Amygdala (tissue), 56 donors: ENCODE measurements around the gene WDR81.
A peak's percentile ranks its signal among the peaks of the same experiment; 100 is the strongest.
"Not testable (repeated sequence)": the region's sequence is repeated elsewhere in the genome, so short reads cannot be mapped to it uniquely, and the experiment has no call there.

Source experiments
- DNase-seq, 56 donors: peaks; one replicate each; lab custom pipeline; 2025; lab: John Stamatoyannopoulos, UW

Gene WDR81

DNA sequence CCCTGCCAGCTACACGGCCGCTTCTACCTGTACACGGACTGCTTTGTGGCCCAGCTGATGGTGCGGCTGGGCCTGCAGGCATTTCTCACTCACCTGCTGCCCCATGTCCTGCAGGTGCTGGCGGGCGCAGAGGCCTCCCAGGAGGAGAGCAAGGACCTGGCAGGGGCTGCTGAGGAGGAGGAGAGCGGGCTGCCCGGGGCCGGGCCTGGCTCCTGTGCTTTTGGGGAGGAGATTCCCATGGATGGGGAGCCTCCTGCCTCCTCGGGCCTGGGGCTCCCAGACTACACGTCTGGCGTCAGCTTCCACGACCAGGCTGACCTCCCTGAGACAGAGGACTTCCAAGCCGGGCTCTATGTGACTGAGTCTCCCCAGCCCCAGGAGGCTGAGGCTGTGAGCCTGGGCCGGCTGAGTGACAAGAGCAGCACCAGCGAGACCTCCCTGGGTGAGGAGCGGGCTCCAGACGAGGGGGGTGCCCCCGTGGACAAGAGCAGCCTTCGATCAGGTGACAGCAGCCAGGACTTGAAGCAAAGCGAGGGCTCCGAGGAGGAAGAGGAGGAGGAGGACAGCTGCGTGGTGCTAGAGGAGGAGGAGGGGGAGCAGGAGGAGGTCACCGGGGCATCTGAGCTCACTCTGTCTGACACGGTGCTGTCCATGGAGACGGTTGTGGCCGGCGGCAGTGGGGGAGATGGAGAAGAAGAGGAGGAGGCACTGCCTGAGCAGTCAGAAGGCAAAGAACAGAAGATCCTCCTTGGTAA is 3.5 kb downstream of the WDR81 start:
- no peak for DNase-seq

GRCh38 chr17:1729966-1730325 is 5.4 kb downstream of the WDR81 start:
- no peak for DNase-seq

DNA sequence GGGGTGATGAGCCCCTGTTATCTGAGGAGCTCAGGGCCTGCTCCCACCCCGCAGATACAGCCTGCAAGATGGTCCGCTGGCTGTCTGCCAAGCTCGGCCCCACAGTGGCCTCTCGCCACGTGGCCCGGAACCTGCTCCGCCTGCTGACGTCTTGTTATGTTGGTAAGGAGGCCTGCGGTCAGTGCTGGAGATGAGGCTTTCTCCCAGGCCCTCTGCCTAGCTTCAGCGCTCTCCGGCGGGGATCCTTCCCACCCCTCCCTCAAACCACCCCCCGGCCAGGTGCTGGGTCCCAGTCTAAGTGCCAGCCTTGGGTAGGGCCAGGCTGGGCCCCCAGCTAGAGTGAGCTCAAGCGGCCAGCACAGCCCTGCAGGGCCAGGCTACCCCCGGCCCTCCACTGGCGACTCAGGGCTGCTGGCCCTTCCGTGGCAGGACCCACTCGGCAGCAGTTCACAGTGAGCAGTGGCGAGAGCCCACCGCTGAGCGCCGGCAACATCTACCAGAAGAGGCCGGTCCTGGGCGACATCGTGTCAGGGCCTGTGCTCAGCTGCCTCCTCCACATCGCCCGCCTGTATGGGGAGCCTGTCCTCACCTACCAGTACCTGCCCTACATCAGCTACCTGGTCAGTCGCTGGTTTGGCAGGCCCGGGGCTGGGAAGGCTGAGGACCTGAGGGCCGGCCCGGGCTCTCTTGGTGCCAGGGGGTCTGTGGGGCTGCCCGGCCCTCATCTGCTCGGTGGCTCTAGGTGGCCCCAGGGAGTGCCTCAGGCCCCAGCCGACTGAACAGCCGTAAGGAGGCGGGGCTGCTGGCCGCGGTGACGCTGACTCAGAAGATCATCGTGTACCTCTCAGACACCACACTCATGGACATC is 6.1 kb downstream of the WDR81 start:
- peak in 26 of 56 donors; percentile 7 to 79 (median 26) for DNase-seq

GRCh38 chr17:1731194-1731506 is 6.6 kb downstream of the WDR81 start:
- DNase-seq = no peak

GRCh38 chr17:1732241-1732832 is 7.8 kb downstream of the WDR81 start:
- DNase-seq = no peak

DNA sequence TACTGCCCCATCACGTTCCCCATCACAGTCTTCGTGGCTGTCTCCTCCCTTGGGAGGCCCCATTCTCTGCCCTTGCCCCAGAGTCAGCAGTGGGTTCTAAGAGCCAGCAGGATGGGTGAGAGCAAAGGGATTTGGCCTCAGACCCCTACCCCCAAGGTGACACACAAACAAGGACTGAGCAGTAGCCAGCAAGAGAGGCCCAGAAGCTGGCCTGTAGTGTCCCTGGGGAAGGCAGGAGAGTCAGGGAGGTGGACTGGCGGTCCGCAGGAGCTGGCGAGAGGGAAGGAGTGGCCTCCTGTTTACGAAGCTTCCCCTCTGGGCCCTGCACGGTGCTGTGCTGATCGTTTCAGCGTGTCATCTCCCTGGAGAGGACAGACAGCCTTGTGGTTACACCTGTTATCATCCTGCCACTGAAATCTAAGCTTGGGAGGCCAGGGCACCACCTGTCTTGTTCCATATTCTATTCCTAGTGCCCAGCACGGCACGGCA is 8.4 kb downstream of the WDR81 start:
- no peak for DNase-seq

- no peak for DNase-seq
Observed at GRCh38 chr17:1733759-1734158, 9.3 kb downstream of the WDR81 start.

DNA sequence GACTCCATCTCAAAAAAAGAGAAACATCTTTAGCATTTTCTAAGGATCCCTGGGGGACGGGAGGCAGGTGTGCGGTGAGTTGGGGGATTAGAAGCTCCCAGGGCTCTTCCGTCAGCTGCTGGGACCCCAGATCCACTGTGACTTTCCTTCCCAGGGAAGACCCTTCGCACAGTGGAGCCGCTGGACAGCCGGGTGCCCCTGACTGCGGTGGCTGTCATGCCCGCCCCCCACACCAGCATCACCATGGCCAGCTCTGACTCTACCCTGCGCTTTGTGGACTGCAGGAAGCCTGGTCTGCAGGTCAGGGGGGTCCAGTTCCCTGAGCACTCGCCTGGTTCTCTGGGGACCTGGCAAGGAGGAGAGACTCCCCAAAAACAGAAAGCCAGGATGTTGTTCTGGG is 10.9 kb downstream of the WDR81 start:
- no peak for DNase-seq

DNA sequence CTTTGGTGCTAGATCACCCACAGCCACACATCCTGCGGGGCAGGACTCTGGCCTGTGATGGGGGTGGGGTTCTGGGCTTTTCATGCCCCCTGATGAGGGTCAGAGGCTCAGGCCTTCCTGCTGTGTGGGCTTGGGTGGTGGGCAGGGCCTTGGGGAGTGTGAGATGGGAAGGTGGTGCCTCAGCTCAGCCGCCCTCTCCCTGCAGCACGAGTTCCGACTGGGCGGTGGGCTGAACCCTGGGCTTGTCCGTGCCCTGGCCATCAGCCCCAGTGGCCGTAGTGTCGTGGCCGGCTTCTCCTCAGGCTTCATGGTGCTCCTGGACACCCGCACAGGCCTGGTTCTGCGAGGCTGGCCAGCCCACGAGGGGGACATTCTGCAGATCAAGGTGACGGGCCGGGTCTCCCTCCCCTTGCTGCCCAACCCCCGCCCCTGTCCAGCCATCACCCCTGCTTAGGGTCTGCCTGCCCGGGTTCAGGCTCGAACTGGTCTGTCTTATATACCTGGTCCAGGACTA is 11.4 kb downstream of the WDR81 start:
- DNase-seq = no peak

- peak in 17 of 56 donors; percentile 11 to 53 (median 27) for DNase-seq
Observed at GRCh38 chr17:1736348-1737281, 12.1 kb downstream of the WDR81 start.

- DNase-seq = no peak
Observed at GRCh38 chr17:1737531-1738291, 13.2 kb downstream of the WDR81 start.

GRCh38 chr17:1741899-1742298 is 17.4 kb downstream of the WDR81 start:
- not testable (repeated sequence) for DNase-seq

- no peak for DNase-seq
Observed at GRCh38 chr17:1742371-1743087, 18.0 kb downstream of the WDR81 start, which contains the start of gene SERPINF2. TSS of gene SERPINF2 (plus strand) at chr17:1742871. CDS start at chr17:1744996, 2,125 bp downstream.

GRCh38 chr17:1743088-1743439 is 18.6 kb downstream of the WDR81 start:
- DNase-seq = no peak

GRCh38 chr17:1744551-1745512 is 20.3 kb downstream of the WDR81 start:
- no peak for DNase-seq

- DNase-seq = no peak
Observed at GRCh38 chr17:1745513-1746020, 21.1 kb downstream of the WDR81 start.

DNA sequence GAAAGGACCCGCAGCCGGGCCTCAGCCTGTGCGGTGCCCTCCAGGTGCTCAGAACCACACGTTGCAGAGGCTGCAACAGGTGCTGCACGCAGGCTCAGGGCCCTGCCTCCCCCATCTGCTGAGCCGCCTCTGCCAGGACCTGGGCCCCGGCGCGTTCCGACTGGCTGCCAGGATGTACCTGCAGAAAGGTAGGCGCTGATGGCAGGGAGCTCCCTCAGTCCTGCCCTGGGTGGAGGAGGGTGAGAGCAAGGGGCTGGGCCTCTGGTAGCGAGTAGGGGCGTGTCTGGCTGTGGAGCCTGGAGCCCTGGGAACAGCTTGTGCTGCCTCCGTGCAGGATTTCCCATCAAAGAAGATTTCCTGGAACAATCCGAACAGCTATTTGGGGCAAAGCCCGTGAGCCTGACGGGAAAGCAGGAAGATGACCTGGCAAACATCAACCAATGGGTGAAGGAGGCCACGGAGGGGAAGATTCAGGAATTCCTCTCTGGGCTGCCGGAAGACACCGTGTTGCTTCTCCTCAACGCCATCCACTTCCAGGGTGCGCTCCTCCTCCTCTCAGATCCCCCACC is 22.6 kb downstream of the WDR81 start:
- no peak for DNase-seq
